ENCODE measurements around the gene GLIPR1L1.
A peak's percentile ranks its signal among the peaks of the same experiment; 100 is the strongest.

Gene GLIPR1L1

DNA sequence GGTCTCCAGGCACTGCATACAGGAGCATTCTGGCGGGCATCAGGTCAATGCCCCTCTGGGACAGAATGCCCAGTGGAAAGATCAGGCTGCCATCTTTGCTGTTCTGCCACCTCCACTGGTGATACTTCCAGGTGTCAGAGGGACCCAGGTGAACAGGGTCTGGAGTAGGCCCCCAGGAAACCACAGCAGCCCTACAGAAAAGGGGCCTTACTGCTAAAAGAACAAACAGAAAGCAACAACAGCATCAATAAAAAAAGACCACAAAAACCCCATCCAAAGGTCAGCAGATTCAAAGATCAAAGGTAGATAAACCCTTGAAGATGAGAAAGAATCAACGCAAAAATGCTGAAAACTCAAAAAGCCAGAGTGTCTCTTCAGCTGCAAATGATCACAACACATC lies 15.9 kb downstream of the GLIPR1L1 start:
- DNase-seq (ENCODE audit: low read depth, low spot score) = no peak

DNA sequence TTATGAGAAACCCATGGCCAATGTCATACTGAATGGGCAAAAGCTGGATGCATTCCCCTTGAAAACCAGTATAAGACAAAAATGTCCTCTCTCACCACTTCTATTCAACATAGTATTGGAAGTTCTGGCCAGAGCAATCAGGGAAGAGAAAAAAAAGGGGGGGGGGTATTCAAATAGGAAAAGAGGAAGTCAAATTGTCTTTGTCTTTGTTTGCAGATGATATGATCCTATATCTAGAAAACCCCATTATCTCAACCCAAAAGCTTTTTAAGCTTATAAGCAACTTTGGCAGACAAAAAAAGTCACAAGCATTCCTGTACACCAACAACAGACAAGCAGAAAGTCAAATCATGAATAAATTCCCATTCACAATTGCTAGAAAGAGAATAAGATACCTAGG lies 19.5 kb downstream of the GLIPR1L1 start:
- no peak for DNase-seq (ENCODE audit: low read depth, low spot score)

DNA sequence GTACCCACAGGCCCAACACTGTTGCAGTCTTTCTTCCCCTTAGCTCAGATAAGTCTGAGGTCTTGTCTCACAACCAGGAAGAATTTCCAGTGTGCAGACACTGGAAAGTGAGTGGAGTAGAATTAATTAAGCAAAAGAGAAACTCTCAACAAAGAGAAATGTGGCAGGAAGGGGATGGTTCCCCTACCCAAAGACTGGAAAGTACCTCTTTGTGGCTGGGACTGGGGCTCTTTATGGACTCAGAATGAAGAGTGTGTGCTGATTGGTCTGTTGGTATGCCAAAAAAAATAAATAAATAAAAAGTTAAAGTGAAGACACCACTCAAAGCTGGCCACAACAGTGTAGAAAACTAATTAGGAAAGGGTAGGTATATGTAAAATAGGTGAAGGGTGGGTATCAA lies 26.4 kb downstream of the GLIPR1L1 start:
- no peak for DNase-seq (ENCODE audit: low read depth, low spot score)

DNA sequence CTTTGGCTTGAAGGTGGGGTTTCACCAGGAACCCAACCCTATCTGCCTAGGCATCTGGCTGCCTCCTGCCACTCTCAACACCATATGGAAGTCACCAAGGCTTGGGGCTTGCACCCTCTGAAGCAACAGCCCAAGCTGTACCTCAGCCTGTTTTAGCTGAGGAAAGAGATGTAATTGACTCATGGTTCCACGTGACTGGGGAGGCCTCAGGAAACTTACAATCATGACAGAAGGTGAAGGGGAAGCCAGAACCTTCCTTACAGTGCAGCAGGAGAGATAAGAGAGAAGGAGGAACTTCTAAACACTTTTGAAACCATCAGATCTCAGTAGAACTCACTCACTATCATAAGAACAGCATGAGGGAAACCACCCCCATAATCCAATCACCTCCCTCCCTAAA lies 26.9 kb downstream of the GLIPR1L1 start:
- no peak for DNase-seq (ENCODE audit: low read depth, low spot score)

DNA sequence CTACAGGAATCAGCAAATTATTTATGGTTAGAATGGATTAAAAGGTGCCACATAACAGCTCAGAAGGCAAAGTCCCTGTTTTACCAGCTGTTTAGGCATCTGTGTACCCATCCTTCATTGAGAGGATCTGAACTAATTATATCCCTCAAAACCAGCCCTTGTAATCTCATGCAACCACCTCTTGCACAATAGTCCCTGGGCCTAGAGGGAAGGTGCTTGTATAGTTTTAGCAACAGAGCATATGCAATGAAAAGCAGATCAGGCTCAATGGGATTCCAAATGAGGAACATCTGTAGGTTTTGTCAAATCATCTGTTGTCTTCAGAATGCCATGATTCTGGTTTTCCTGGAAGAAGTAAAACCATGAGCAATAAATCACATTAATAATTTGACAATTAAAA lies 30.4 kb downstream of the GLIPR1L1 start:
- no peak for DNase-seq (ENCODE audit: low read depth, low spot score)

DNA sequence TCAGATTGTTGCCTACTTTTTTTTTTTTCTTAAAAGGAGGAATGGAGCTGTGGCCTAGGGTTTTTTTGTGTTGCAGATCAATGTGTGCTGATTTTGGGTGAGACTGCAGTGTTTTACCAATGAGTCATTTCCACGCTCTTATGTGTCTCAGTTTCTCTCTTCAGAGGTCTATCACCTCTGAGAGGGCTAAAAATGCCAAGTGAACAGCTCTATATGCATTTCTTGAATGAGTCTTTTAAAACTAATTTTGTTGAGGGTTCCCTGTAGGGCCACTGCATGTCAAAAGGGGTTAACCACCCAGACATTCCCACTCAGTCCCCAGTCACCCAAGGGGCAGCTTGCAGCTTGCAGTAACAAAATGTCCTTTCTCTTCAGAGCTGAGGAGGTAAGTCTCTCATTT lies 32.2 kb downstream of the GLIPR1L1 start:
- DNase-seq (ENCODE audit: low read depth, low spot score) = no peak

DNA sequence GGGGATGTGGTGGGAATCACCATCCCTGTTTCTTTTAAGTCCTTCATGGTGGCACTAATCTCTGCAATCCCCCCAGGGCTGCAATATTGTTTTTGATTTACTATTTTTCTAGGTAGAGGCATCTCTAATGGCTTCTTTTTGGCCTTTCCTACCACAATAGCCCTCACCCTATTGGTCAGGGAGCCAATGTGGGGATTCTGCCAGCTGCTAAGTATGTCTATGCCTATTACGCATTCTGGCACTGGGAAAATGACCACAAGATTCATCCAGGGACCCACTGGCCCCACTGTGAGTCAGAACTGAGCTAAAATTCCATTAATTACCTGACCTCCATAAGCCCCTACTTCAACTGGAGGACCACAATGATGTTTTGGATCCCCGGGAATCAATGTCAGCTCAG lies 40.5 kb downstream of the GLIPR1L1 start:
- no peak for DNase-seq (ENCODE audit: low read depth, low spot score)

DNA sequence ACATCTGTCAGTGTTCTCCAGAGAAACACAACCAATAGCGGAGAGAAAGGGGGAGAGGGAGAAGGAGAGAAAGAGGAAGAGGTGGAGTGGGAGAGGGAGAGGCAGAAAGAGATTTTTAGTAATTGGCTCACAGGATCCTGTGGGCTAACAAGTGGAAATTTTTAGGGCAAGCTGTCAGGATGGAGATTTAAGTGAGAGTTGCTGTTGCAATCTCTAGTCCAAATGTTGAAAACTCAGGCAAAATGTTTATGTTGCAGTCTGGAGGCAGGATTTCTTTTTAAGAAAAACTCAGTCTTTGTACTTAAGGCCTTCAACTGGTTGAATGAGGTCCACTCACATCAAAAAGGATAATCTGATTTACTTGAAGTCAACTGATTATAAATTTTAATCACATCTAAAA lies 43.9 kb downstream of the GLIPR1L1 start:
- DNase-seq (ENCODE audit: low read depth, low spot score) = no peak

DNA sequence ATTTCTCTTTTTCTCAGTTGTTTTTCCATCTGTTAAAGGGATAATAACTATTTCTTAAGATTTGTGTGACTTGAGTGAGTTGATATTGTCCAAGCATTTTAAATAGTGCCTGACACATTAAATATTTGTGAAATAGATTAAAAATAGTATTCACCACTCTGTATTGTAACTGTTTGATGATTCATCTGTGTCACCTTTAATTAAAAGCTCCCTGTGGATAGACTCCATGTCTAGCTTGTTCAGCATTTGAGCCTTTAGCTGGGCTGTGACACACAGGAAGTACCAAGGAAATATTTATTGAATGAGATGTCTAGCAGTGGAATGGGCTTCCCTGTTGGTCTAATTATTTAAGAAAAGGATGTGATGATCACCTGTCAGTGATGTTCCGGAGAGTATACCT lies 54.6 kb downstream of the GLIPR1L1 start:
- DNase-seq (ENCODE audit: low read depth, low spot score) = no peak

DNA sequence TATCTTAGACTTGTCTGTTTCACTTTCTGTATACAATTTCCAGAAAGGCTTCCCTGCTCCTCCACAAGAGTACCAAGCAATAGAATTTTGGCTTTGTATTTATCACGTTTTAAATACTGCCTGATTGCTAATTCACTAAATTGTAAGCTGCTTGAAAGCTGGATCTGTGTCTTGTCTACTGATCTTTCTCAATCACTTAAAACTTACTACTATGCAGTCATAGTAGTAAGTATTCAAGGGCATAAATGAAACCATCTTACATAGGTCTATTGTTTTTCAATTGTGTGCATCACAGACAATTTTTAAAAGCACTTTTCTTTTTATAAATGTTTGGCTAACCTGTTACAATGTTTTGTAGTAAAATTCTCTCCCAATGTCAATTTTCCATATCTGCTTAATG lies 55.2 kb downstream of the GLIPR1L1 start:
- no peak for DNase-seq (ENCODE audit: low read depth, low spot score)

DNA sequence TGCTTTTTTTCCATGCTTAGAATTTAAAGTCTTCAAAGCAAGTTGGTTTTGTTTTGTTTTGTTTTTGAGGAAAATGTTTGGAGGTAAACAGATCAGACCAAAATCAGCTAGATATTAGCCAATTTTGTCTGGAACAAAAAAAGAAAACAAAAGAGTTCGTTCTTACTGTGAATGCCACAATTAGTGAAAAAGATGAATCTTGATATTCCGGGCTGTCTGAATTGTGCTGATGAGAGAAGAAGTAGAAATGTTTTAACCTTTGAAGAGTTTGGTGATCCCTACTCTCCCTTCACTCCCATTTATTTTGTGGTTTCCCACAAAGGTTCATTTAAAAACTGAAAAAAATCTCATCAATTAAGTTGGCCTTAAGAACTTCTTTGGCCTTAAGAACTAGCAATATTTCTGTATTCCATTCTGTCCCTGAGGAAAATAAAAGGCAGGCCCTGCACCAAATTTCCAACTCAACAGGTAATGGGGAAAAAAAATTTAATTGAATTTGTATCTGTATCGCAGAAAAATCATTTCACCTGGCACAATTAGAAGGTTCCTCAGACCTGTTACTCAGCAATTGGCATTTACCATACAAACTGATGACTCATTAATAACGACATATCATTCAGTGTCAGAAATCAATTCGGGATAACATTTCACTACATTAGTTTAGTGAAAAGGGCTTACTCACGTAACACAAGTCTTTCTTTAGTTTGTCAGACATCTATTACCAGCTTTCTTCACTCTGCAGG lies 55.9 kb downstream of the GLIPR1L1 start:
- no peak for DNase-seq (ENCODE audit: low read depth, low spot score)

DNA sequence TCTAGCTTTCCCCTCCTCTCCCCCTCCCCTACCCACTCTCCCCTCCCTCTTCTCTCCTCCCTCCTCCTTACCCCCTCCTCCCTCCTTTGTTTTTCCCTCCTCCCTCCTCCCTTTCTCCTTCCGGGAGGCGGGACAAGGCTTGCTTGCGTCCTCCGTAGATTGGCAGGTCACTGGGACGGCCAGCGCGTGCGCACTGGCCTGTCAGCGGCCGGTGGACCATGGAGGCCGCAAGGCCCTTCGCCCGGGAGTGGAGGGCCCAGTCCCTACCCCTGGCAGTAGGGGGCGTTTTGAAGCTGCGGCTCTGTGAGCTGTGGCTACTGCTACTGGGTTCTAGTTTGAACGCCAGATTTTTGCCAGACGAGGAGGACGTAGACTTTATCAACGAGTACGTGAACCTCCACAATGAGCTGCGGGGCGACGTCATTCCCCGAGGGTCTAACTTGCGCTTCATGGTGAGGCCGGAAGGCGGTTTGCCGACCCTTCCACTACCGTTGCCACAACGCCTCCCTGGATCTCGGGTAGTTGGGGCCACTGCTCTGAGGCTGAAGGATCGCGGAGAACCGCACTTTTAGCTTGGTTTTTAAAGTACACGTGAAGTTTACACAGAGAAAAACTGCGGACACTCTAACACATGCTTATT lies 56.5 kb downstream of the GLIPR1L1 start, which contains the start of gene GLIPR1L2:
Gene GLIPR1L2 (plus strand): TSS at position 191 of the 640 bp plus-strand sequence. CDS start 28 bp downstream, at position 219.
- peak; percentile 93 for DNase-seq (ENCODE audit: low read depth, low spot score)

DNA sequence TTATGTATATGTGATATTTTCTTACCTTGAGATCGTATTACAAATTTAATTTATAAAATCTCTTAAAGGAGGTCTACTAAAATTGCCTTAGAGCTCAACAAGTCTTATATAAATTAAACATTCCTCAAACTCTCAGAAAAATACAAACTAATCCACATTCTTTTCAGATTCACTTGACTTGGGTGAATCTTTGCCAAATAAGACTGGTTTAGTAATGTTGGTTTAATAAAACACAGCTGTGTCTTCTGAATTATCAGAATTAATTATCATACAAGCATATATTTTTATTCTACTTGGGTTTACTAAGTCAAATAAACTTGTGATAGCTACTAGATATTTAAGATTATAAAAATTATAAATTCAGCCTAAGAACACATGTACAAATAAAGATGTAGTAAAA lies 69.8 kb downstream of the GLIPR1L1 start:
- DNase-seq (ENCODE audit: low read depth, low spot score) = no peak

DNA sequence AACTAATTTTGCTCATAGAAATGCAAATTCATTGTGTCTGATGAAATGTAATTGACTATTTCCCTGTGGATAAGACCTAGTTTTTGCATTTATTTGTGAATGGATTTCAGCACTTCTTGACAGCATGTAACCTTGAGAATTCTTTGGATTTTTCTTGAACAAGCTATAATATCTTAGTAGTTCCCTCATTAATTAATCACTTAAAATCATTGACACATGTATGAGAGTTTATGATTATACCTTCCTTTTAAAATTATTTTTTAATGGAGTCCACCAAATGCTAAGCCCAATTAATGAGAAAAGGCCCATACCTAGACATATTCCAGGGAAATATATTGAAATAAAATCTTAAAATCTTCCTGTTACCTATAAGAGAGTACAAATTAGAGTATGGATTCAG lies 73.2 kb downstream of the GLIPR1L1 start:
- DNase-seq (ENCODE audit: low read depth, low spot score) = no peak

DNA sequence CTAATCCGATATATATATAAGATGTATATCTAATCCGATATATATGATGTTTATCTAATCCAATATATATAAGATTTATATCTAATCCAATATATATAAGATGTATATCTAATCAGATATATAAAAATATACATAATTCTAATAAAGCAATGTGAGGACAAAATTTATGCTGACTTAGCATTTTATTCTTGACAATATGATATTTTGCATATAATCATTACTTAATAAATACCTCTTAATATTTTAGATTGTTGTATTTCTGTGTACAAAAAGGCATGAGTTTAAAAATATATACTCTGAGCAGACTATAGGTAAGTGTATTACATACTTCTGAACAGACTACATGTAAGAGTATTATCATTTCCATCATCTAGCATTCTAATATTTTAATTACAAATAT lies 75.4 kb downstream of the GLIPR1L1 start:
- no peak for DNase-seq (ENCODE audit: low read depth, low spot score)

DNA sequence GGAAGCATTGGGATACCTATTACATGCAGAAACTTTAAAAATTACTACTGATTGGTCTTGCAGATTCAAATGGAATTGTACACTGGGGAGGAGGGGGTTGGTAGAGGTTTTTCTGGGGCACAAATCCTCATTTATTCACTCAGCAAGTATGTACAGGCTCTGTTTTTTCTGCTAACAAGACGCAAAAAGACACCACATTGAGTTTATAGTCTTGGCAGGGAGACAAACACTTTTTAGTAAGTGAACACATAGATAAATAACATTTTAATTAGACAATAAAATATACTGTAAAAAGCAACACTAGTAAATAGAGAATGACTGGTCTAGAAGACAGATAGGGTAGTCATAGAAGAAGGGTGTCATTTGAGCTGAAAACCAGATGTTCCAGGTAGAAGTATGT lies 80.2 kb downstream of the GLIPR1L1 start:
- no peak for DNase-seq (ENCODE audit: low read depth, low spot score)

DNA sequence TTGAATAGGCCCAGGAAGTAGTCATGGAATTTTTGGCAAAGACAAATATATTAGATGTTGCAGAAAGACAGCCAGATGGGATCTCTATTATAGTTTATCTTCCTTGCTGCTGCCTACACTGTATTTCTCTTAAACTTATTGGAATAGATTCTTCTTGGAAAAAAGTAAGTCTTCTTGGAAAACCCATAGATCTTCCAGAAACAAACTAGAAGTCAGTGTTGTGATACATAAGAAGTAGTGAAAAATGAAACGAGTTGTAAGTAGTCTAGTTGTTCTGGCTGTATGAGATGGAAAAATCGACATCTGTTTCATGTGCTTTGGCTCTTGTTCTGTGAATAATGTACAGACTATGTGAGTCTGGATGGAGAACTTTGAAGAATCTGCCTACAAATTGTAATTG lies 85.4 kb downstream of the GLIPR1L1 start:
- no peak for DNase-seq (ENCODE audit: low read depth, low spot score)

Data from smooth muscle cell of the brain vasculature (primary cell).